Retina (tissue), 1 donor: ENCODE data around the gene LMTK3.
"Not testable (repeated sequence)": the region's sequence is repeated elsewhere in the genome, so short reads cannot be mapped to it uniquely, and the experiment has no call there.

Experiments
- DNase-seq: peaks from one replicate; pipeline ENCODE4 v3.0.0-alpha.2; 2016

LMTK3 gene

DNA sequence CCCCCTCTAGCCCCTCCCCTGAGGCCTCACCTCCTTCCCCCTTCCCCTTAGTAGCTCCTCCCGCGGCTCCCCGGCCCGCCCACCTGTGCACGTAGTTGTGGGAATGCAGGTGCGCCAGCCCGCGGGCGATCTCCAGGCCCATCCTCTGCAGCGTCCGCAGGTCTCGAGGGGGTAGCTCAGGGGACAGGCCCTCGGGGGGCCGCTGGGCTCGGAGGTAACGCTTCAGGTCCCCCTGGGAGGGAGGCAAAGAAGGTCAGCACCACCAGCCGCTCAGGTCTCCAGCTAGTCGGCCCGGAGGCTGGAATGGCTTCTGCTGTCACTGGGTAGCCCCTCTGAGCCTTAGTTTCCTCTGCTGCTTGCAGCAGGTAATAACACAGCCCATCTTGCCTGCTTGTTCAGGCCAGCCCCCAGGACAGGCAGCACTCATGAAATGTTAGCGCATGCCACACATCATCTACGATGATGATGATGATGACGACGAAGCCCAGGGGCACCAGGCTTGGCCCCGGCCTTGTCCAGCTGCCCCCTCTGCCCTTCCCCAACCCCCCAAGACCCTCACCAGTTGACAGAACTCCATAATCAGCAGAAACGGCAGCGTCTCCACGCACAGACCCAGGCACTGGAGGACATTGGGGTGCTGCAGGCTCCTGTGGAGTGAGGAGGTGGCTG, 9.2 kb downstream of the LMTK3 start:
- DNase-seq, result no peak

DNA sequence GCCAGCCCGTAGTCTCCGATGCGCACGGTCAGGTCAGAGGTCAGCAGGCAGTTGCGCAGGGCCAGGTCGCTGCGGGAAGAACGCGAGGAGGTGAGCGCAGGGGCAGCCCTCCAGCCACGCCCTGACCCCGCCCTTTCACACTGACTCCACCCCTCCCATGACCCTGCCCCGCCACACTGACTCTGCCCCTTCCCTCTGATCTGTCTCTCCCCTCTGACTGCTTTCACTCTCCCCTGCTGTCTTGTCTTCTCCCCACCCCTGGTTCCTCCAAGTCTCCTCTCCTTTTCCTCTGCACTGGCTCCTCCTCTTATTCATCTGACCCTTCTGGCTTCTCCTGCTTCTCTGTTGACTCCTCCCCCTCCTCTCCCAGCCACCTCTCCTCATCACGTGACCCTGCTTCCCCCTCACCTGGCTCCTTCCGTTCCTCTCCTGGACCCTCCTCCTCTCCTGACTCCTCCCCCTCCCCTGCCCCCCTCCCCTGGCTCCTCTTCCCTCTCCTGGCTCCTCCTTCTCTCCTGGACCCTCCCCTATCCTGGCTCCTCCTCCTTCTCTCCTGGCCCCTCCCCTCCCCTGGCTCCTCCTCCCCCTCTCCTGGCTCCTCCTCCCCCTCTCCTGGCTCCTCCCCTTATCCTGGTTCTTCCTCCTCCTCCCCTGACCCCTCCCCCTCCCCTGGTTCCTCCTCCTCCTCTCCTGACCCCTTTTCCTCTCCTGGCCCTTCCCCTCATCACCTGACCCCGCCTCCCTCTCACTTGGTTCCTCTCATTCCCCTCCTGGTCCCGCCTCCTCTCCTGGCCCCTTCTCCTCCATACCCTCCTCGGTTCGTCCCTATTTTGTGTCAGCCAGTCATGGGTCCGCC, 9.9 kb downstream of the LMTK3 start:
- no peak for DNase-seq

DNA sequence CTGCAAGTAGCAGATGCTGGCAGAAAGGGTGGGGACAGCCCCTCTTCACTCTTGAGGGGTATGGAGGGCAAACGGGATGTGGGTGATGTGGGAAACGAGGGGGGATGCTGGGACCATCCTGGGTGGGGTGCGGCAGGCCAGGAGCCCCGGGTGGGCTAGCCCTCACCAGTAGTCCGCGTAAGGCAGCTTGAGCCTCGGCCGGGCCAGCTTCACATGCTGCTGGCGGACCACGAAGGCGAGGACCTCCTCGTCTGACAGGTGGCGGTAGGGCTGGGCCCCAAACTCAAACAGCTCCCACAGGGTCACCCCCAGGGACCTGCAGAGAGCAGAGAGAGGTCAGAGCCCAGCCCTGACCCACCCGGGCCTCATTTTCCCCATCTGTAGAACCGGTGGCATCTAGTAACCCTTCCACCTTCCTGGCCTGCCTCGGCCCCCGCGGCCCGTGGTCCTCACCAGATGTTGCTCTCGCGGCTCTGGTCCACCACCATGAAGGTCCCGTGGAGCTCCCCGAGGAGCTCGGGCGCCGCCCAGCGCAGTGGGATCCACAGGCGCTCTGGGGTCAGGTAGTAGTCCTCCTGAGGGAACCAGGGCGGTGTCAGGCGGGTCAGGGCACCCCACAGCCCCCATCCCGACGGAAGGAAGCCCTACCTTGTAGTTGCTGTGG, 10.7 kb downstream of the LMTK3 start:
- DNase-seq, result no peak

DNA sequence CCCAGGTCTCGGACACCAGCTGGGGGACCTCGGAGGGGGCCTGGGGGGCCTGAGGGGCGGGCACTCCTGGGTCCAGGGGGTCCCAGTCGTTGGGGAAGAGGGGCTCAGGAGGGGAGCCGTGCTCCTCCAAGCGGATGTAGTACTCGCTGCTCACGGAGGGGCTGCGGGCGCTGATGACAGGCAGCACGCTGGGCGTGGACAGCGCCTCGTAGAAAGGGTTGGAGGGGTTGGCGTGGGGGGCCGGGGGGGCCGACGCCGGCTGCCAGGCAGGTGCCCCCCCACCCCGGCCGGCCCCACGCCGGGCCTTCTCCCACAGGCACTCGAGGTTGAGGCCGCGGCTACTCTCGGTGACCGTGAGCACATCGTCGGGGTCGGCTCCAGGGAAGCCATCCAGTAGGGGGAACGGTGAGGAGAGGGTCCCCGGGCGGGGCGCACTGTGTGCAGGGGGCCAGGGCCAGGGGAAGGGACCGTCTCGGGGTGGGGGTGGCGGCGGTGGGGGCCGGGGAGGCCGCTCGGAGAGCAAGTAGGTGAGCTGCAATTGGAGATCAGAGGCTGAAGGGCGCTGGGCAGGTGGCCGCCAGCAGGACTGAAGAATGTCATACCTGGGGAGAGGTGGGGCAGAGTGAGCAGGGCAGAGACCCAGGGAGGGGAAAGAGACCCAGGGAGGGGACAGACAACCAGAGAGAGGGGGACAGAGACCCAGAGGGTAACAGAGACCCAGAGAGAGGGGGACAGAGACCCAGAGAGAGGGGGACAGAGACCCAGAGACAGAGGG, 12.1 kb downstream of the LMTK3 start:
- no peak for DNase-seq

DNA sequence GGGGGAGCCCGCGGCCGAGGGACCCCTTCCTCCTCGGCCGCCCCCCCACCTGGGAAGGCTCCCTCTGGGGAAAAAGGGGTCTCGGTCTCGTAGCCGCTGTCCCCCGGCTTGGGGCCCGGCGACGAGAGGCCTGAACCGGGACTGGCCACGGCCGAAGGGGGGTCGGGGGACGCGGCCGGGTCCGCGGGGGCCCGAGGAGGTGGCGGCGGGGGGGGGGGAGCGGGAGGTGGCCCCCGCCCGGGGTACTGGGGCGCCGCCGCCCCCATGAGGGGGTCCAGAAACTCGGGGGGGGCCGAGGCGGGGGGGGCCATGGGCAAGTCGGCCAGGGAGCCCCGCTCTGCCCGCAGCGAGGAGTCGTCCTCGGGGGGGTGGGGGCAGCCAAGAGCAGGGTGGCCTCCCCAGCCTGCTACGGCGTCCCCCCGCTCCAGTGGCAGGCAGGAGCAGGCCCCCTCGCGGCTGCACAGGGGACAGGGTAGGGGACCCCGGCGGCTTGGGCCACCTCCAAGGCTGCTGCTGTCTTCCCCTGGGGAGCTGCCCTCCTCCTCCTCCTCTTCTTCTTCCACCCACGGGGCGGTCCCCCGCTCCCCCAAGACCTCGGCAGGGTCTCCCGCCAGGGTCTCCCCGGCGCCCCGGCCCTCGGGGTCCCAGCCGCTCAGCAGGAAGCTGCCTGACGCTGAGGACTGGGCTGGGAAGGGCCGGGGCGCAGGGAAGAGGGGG, 12.9 kb downstream of the LMTK3 start:
- DNase-seq, result no peak

DNA sequence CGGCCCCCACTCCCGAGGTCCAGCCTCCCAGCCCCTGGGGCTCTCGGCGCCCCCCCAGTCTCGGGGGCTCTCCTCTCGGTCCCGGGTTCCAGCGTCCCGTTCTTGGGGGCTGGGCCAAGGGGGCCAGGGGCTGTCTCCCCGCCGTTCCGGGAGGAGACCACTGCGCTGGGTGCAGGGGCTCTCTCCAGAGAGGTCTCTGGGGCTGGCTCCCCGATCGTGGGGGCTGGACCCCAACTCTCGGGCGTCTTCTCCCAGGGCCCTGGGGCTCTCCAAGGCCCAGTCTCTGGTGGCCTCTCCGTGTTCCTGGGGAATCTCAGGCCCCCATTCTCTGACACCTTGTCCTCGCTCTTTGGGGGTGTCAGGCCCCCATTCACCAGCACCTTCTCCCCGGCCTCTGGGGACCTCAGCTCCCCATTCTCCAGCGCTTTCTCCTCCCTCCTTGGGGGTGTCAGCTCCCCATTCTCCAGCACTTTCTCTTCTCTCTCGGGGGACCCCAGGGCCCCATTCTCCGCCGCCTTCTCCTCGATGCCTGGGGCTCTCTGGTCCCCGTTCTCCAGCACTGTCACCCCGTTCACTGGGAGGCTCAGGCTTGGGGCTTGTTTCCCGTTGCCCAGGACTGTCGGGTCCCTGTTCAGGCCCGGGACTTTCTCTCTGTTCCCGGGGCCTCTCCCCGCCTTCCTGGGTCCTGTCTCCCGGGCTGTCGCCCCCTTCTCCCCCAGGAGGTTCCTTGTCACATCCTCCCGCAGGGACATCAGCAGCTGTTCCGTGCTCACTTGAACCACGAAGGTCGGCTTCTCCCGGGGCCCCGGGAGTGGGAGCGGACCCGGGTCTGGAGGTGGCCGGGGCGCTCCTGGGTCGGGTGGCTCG, 13.7 kb downstream of the LMTK3 start:
- DNase-seq, result no peak

DNA sequence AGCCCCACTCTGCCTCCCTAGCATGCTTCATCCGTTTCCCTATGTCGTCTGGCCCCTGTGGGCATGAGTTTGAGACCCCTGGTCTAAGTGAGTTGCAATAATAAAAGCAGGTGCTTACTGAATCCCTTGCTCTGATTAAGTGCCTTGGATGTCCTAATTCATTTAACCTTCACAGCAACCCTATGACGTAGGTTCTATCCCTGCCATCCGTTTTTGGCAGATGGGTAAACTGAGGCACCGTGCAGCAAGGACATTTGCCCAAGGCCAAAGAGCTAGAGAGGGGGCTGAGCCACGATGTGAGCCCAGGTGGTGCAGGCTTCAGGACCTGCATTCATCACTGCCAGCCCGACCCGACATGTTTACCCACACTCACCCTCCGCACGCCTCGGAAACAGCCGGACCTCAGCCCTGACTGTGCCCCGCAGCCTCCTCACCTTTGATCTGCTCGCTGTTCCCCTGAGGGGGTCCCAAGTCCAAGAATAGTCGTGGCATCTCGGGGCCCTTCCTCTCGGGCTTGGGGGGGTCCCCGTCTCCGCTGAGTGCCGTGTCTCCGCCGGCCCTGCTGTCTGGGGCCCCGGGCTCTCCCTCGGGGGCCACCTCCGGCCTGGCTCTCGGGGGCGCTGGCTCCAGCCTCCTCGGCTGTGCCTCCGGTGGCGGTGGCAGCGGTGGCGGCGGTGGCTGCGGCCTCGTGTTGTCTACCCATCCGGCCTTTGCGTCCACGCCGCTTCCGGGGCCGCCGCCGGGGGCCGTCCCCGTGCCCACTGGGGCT, 14.5 kb downstream of the LMTK3 start:
- no peak for DNase-seq

DNA sequence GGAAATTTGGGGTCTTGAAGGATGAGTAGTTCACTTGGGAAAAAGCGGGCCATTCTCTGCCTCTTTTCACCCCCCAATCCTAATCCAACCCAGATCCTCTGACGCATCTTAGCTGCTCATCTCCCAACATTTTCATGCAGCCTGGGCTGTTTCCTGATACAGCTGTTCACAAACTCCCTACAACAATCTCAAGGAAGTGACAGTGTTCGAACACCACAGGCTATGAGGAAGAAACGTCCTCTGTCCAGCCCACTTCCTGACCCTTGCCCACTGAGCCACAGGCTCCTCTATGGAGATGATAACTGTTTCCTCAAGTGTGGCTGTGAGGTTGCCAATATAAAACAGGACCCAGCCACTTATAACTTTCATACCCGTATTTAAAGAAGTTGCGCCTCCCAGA, 16.2 kb downstream of the LMTK3 start:
- no peak for DNase-seq

DNA sequence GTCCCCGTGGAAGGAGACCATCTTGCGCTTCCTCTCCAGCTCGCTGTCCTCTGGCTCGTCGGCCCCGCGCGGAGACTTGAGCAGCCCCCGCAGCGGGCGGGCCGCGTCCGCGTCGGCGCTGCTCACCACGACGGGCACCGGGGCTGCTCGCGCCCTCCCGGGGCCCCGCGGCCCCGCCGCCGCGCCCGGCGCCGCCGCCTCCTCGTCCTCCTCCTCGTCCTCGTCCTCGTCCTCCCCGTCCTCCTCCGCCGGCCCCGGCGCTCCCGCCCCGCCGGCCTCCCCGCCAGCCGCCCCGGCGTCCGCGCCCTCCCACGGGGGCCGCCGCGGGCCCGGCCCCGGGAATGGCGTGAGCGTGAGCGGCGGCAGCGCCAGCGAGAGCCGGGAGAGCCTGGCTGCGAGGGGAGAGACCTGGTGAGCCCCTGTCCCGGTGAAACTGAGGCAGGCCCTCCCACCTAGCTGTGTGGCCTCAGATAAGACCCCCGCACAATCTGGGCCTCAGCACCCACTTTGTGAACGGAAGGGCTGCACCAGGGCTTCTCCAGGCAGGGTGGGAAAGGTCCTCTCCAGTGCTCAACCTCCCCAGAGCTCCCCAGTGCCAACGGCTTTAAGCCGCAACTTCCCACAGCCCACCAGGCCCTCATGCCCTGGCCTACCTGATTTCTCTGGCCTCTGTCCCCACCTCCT, 17.8 kb downstream of the LMTK3 start:
- DNase-seq, result peak; percentile 78

DNA sequence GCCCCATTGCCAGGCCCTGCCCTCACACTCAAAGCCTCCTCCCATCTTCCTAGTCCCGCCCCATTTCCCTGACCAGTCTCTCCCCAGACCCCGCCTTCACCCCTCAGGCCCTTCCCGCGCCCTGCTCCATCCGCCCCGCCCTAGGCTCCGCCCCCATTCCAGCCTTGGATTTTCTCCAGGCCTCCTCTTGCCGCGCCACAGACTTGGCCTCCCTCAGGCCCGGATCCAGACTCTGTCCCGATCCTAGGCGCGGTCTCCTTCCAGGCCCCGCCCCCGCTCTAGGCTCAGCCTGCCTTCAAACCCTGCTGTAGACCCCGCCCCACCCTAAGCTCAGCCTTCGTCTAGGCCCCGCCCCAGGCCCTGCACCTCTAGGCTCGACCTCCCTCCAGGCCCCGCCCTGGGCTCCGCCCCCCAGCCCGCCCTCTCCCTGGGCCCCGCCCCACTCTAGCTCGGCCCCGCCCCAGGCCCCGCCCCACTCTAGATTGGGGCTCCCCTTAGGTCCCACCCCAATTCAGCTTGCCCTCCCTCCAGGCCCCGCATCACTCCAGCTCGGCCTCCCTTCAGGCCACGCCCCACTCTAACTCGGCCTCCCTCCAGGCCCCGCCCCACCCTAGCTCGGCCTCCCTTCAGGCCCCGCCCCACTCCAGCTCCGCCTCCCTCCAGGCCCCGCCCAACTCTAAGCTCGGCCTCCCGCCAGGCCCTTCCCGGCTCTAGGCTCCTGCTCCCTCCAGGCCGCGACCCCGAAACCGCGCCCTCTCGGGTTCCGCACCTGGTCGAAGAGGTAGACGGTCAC, 18.5 kb downstream of the LMTK3 start:
- peak; percentile 77 for DNase-seq

DNA sequence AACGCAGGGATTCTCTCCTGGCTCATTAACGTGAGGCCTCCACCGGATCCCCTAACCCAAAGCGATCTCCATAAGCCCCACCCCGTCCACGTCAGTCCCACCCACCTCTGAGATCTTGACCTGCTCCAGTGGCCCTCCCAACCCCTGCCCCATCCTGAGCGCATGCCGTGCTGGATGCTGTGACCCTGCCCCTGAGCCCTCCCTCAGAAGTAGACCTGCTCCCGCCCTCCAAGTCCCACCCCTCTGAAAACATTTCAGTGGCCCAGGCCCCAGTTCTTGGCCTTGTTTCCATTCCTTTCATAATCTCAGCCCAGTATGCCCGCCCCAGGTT, 19.9 kb downstream of the LMTK3 start:
- DNase-seq, result no peak

DNA sequence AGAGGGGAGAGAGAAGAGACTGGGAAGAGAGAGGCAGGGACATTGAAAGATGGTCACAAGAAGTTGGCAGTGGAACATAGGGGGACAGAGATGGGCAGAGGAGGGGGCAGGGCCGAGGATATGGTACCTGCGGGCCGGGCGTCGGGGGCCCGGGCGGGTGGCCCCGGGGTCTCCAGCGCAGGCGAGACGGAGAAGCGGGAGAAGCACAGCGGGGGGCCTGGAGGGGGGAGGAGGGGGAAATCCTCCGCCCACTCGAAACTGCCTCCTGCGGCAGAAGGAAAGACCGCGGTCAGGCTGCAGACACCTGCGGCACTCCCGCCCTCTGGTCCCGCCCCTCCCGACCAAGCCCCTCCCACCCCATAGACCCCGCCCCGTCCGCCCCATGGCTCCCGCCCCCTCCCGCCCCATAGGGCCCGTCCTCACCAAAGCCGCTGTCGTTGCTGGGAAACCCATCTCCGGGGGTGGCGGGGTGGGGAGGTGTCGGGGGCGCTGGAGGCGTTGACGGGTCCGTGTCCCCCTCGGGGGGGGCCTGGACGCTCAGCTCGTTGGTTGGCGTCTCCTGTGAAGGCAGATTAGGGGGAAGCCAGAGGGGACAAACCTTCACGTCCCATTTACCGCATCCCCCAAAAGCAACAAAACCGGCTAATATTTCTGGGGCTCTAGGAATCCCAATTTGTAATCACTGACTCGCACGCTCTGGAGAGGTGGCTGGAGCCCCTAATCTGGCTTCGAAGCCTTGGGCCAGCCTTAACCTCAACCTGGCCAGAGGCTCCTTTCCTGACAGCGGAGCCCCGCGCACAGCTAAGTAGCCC, 20.4 kb downstream of the LMTK3 start:
- no peak for DNase-seq

DNA sequence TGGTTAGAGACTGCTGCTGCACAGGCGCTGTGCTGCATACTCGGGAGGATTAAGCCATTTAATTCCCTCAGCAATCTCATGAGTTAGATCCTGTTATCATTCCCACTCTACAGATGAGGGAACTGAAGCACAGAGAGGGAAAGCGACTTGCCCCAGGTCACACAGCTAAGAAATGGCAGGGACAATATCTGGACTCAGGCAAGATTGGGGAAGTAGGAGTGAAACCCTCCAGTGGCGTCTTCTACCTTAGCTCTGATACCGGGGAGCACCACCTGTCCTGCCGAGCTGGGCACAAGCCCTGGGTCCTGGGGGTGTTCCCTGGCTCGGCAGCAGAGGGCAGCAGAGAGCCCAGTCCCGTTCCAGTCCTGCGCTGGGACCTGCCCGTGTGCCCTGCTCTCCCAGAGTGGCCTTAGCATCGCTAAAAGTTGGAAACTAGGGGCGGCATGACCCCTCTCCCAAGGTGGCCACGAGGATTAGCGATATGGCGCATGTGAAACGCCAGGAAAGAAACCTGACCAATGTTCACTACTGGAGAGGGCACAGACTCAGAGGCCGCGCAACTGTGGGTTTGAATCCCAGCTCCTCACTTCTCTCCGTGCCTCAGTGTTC, 21.9 kb downstream of the LMTK3 start:
- peak; percentile 80 for DNase-seq

DNA sequence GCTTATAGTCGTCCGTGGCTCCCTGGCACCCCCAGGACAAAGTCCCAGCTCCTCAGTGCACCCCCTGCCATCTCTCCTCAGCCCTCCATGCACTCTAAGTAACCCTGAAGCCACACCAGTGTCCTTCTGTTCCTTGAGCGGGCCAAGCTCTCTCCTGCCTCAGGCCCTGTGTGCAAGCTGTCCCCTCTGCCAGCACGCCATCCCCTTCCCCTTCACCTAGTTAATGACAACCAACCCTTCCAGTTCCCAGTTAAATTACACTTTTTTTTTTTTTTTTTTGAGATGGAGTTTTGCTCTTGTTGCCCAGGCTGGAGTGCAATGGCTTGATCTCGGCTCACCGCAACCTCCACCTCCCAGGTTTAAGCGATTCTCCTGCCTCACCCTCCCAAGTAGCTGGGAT, 23.2 kb downstream of the LMTK3 start:
- not testable (repeated sequence) for DNase-seq

DNA sequence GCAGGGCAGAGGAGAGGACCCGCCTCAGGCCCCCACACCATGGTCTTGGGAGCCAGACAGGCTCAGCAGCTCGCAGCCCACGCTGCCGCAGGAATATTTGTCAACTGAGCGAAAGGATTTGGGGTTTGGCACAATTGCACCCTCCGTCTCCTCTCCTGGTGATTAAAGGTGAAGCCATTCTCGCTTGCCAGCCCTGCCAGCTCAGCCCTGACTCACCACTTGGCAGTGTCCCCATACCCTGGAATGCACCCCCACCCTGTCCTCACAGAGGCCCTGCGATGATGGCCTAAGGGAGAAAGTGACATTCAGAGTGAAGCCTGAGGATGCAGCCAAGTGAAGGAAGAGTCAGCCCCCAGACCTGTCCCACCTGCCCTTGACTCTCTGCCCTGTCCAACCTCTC, 23.7 kb downstream of the LMTK3 start:
- no peak for DNase-seq

DNA sequence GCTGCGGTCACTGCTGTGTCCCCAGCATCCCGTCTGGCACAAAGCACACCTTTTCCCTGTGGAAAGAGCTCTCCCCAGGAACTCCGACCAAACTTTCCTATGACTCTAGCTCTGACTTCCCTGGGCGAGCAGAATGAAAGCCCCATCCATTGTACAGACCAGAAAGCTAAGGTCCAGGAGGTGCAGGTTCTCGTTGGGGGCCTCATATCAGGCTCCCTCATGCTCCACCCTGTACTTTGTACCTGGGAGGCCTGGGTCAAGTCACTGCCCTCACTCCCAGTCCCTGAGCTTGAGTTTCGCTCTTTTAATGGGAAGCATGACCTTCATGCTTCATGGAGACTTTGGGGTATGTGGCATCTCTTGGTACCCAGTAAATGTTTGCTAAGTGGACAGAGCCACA, 24.1 kb downstream of the LMTK3 start:
- DNase-seq, result no peak

DNA sequence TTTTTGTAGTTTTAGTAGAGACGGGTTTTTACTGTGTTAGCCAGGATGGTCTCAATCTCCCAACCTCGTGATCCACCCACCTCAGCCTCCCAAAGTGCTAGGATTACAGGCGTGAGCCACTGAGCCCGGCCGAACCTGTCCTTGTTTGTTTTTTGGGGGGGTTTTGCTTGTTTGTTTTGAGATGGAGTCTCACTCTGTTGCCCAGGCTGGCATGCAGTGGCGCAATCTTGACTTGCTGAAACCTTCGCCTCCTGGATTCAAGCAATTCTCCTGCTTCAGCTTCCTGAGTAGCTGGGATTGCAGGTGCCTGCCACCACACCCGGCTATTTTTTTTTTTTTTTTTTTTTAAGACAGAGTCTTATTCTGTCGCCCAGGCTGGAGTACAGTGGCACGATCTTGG, 24.9 kb downstream of the LMTK3 start:
- DNase-seq, result not testable (repeated sequence)
